ENCODE results near the gene MRPL20.

- no peak for TF ChIP-seq CTCF (IDR thresholded peaks at IDR 0.05)
- no peak for TF ChIP-seq EP300 (IDR thresholded peaks at IDR 0.05)
- no peak for TF ChIP-seq POLR2A (IDR thresholded peaks at IDR 0.05)
Observed at GRCh38 chr1:1394116-1394515, 13.0 kb downstream of the MRPL20 start.

Measured in suprapubic skin (tissue), 3 donors.